GM18519 (cell line): Measurements from ENCODE around the gene CNIH3.
A peak's percentile ranks its signal among the peaks of the same experiment; 100 is the strongest.

ENCODE experiments used
- ATAC-seq: cut with Tn5 transposase; IDR thresholded peaks from one replicate; pipeline ENCODE4 v1.9.1; 2021; ENCODE audit warnings: mild to moderate bottlenecking, moderate library complexity; ENCODE audit not compliant: unreplicated experiment, low FRiP score

CNIH3 gene

GRCh38 chr1:224739303-224739996, 123.3 kb downstream of the CNIH3 start:
- peak; percentile 0 for ATAC-seq

GRCh38 chr1:224739997-224740684, 124.0 kb downstream of the CNIH3 start:
- ATAC-seq = peak; percentile 77

- ATAC-seq = no peak
These were observed 124.6 kb downstream of the CNIH3 start for GRCh38 chr1:224740685-224741052.

GRCh38 chr1:224742349-224742748, 126.2 kb downstream of the CNIH3 start:
- no peak for ATAC-seq

GRCh38 chr1:224743608-224744164, 127.6 kb downstream of the CNIH3 start:
- no peak for ATAC-seq

- ATAC-seq = no peak
These were observed 128.4 kb downstream of the CNIH3 start for GRCh38 chr1:224744521-224744920.

- ATAC-seq = no peak
These were observed 129.3 kb downstream of the CNIH3 start for GRCh38 chr1:224745394-224745793.

GRCh38 chr1:224745924-224746323, 129.8 kb downstream of the CNIH3 start:
- ATAC-seq = peak; percentile 37

GRCh38 chr1:224747578-224747977, 131.5 kb downstream of the CNIH3 start:
- ATAC-seq = no peak

- ATAC-seq = no peak
These were observed 133.8 kb downstream of the CNIH3 start for GRCh38 chr1:224749916-224750315.

GRCh38 chr1:224751624-224752311, 135.7 kb downstream of the CNIH3 start:
- no peak for ATAC-seq

- no peak for ATAC-seq
These were observed 137.4 kb downstream of the CNIH3 start for GRCh38 chr1:224753491-224753890.

GRCh38 chr1:224755586-224755985, 139.5 kb downstream of the CNIH3 start:
- no peak for ATAC-seq

- no peak for ATAC-seq
These were observed 141.4 kb downstream of the CNIH3 start for GRCh38 chr1:224757508-224757907.

GRCh38 chr1:224759135-224759534, 143.0 kb downstream of the CNIH3 start:
- ATAC-seq = no peak

- no peak for ATAC-seq
These were observed 143.6 kb downstream of the CNIH3 start for GRCh38 chr1:224759681-224760091.

- no peak for ATAC-seq
These were observed 144.0 kb downstream of the CNIH3 start for GRCh38 chr1:224760163-224760562.

- no peak for ATAC-seq
These were observed 145.1 kb downstream of the CNIH3 start for GRCh38 chr1:224761245-224761644.

GRCh38 chr1:224762046-224762445, 145.9 kb downstream of the CNIH3 start:
- ATAC-seq = no peak

GRCh38 chr1:224762701-224763100, 146.6 kb downstream of the CNIH3 start:
- ATAC-seq = no peak

- ATAC-seq = no peak
These were observed 147.1 kb downstream of the CNIH3 start for GRCh38 chr1:224763126-224763775.
